Fibroblast of villous mesenchyme (primary cell): ENCODE measurements around the gene THSD7B. TPM values are rescaled to one million over a fixed set of nuclear protein-coding genes. Genes with fewer than 3 reads are reported as not detected.

Experiments used
- DNase-seq: peaks from one replicate; pipeline ENCODE4 v3.0.0-alpha.2; 2010; ENCODE audit warnings: low read depth
- H3K4me3 ChIP-seq: 2 replicates; pipeline ENCODE4 v1.5.1; 2011; ENCODE audit warnings: low read depth, mild to moderate bottlenecking, low read length
- CTCF ChIP-seq: IDR thresholded peaks from 2 replicates; pipeline ENCODE4 v1.5.1; 2012; ENCODE audit warnings: low read depth, mild to moderate bottlenecking, low read length; ENCODE audit not compliant: insufficient read depth
- total RNA-seq: library from RNA; depleted of rRNA; stranded (reverse); fragments of >200 nt; gene quantifications from 2 replicates; pipeline ENCODE4 v1.2.3, GENCODE V29; 2012

THSD7B gene
- total RNA-seq, 1 donor, result 1.3 TPM

- no peak for TF ChIP-seq CTCF
- no peak for DNase-seq
- no peak overlapping the region for H3K4me3 ChIP-seq
Observed at GRCh38 chr2:137165968-137166367, 400.6 kb downstream of the THSD7B start.

- no peak overlapping the region for H3K4me3 ChIP-seq
- no peak for DNase-seq
- no peak for TF ChIP-seq CTCF
Observed at GRCh38 chr2:137167651-137168050, 402.3 kb downstream of the THSD7B start.

- no peak for TF ChIP-seq CTCF
- DNase-seq, result peak; percentile 42
- no peak overlapping the region for H3K4me3 ChIP-seq
Observed at GRCh38 chr2:137168552-137168951, 403.2 kb downstream of the THSD7B start.

- H3K4me3 ChIP-seq, result no peak overlapping the region
- TF ChIP-seq CTCF, result no peak
- no peak for DNase-seq
Observed at GRCh38 chr2:137172162-137172561, 406.8 kb downstream of the THSD7B start.

GRCh38 chr2:137173463-137173862 lies 408.1 kb downstream of the THSD7B start:
- DNase-seq, result peak; percentile 18
- TF ChIP-seq CTCF, result peak; percentile 12

GRCh38 chr2:137175246-137175645 lies 409.9 kb downstream of the THSD7B start:
- no peak for DNase-seq
- H3K4me3 ChIP-seq, result no peak overlapping the region
- TF ChIP-seq CTCF, result no peak

More at GRCh38 chr2:137173463-137173862, 408.1 kb downstream of the THSD7B start:
- H3K4me3 ChIP-seq, result no peak overlapping the region

GRCh38 chr2:137178951-137179377 lies 413.6 kb downstream of the THSD7B start:
- TF ChIP-seq CTCF, result no peak
- peak; percentile 32 for DNase-seq

More at GRCh38 chr2:137178951-137179377, 413.6 kb downstream of the THSD7B start:
- H3K4me3 ChIP-seq, result no peak overlapping the region
